ENCODE data around the gene MKRN2.

GRCh38 chr3:12601072-12601471 lies 44.2 kb downstream of the MKRN2 start:
- peak in 3 of 6 experiments; percentile 16 to 27 (median 25) for TF ChIP-seq CTCF (IDR thresholded peaks at IDR 0.05)
- no peak for TF ChIP-seq POLR2A (IDR thresholded peaks at IDR 0.05)

Data from Peyer's patch (tissue), 4 donors.